Neutrophil (primary cell): ENCODE results near the gene CPM.

Experiments
- H3K27ac ChIP-seq: fragments of 200-600 bp; sonication (generic); 2 replicates; pipeline ENCODE4 v1.5.1; 2016; ENCODE audit warnings: mild to moderate bottlenecking, moderate library complexity
- H3K27me3 ChIP-seq: fragments of 200-600 bp; sonication (generic); 2 replicates; pipeline ENCODE4 v1.6.0; 2016; ENCODE audit warnings: mild to moderate bottlenecking
- H3K36me3 ChIP-seq: fragments of 200-600 bp; sonication (generic); 2 replicates; pipeline ENCODE4 v1.5.1; 2017
- H3K4me1 ChIP-seq, 2 experiments: fragments of 200-600 bp in 1 of 2; sonication (generic) in 1 of 2; 1 replicate in 1 of 2; 2 replicates in 1 of 2; pipeline versions ENCODE4 v1.5.1 to v1.6.1; 2013 to 2016; ENCODE audit warnings: low read depth in 1 of 2, low read length in 1 of 2, mild to moderate bottlenecking in 1 of 2, moderate library complexity in 1 of 2; ENCODE audit not compliant: control insufficient read depth in 1 of 2, insufficient read depth in 1 of 2
- H3K4me3 ChIP-seq, 2 experiments: fragments of 200-600 bp in 1 of 2; sonication (generic) in 1 of 2; 1 replicate in 1 of 2; 2 replicates in 1 of 2; pipeline ENCODE4 v1.5.1; 2013 to 2016; ENCODE audit warnings: low read depth in 1 of 2, low read length in 1 of 2, mild to moderate bottlenecking in 1 of 2, moderate library complexity in 1 of 2
- H3K9me3 ChIP-seq: fragments of 200-600 bp; sonication (generic); 2 replicates; pipeline ENCODE4 v1.5.1; 2016
- CTCF ChIP-seq: fragments of 200-600 bp; sonication (generic); IDR thresholded peaks from 2 replicates; pipeline ENCODE4 v1.5.1; 2016; ENCODE audit warnings: antibody characterized with exemption

CPM gene

DNA sequence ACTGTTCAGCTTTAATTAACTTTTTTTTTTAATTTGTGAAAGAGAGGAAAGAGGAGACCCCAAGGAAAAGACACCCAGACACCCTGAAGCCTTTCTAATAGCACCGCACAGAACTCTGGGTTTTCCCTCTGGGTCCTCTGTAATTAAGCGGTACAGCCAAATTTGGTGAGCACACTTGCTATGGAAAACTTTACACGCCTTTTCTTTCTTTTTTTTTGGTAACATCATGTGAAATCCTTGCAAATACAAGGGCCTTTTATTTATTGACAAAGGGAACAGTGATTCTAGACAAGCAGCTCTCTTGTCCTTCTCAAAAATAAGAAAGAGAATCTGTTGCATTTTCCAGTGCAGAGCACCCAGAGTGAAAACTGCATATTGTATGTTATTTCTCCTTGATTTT lies 44.4 kb upstream of the CPM start:
- Histone ChIP-seq H3K27ac (no peak overlapping the region), H3K27me3 (no peaks in the 10 kb centered on the region), H3K4me3 (no peak overlapping the region), H3K9me3 (peaks cover under 1% of the 10 kb centered on the region), H3K36me3 (no peaks in the 10 kb centered on the region), H3K4me1 (peaks cover 11 to 23% of the 10 kb centered on the region in 2 experiments)
- no peak for TF ChIP-seq CTCF

DNA sequence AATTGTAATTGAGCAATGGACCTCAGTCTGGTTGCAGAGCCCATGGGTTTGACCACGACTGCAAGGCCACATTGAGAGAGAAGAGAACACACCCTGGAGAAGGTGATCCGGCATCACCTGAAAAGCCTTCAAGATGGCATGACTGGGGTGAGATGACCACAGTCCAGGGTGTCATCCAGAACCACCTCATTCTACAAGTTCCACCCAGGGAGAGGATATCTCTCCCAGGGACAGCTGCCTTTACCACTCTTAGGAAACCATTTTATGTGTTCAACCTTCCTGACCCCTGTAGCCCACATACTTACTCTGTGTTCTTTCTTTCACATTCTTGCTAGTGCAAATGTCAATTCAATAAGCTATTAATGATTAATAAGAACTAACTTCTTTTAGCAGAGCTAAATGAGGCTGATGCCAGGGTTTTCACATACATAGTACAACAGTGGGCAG lies 43.4 kb upstream of the CPM start:
- no peak for TF ChIP-seq CTCF
- H3K27me3 ChIP-seq = no peaks in the 10 kb centered on the region
- no peak overlapping the region for H3K4me3 ChIP-seq
- no peak overlapping the region for H3K27ac ChIP-seq
- no peaks in the 10 kb centered on the region for H3K36me3 ChIP-seq
- H3K4me1 ChIP-seq = peaks cover 11 to 23% of the 10 kb centered on the region in 2 experiments
- no peaks in the 10 kb centered on the region for H3K9me3 ChIP-seq

GRCh38 chr12:68975811-68976210 lies 42.8 kb upstream of the CPM start:
- H3K36me3 ChIP-seq = no peaks in the 10 kb centered on the region
- no peaks in the 10 kb centered on the region for H3K27me3 ChIP-seq
- peaks cover 13 to 29% of the 10 kb centered on the region in 2 experiments for H3K4me1 ChIP-seq
- H3K4me3 ChIP-seq = no peak overlapping the region
- H3K27ac ChIP-seq = no peak overlapping the region
- no peak for TF ChIP-seq CTCF
- no peaks in the 10 kb centered on the region for H3K9me3 ChIP-seq

- Histone ChIP-seq H3K4me1 (peaks cover 12 to 17% of the 10 kb centered on the region in 2 experiments), H3K27ac (no peak overlapping the region), H3K9me3 (no peaks in the 10 kb centered on the region), H3K36me3 (no peaks in the 10 kb centered on the region), H3K4me3 (no peak overlapping the region), H3K27me3 (no peaks in the 10 kb centered on the region)
- no peak for TF ChIP-seq CTCF
Measured at GRCh38 chr12:68972595-68972994, 39.6 kb upstream of the CPM start.

DNA sequence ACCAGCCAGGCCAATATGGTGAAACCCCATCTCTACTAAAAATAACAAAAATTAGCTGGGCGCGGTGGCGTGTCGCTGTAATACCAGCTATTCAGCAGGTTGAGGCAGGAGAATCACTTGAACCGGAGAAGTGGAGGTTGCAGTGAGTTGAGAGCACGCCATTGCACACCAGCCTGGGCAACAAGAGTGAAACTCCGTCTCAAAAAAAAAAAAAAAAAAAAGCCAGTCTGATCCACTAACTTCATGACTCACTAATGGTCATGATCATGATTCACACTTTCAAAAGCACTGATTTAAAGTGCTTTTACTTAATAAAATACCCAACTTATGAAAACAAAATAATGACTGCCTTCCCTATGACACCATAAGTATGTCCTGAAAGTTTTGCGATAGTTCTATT lies 38.4 kb upstream of the CPM start:
- TF ChIP-seq CTCF = no peak
- no peak overlapping the region for H3K27ac ChIP-seq
- H3K4me3 ChIP-seq = no peak overlapping the region
- H3K27me3 ChIP-seq = no peaks in the 10 kb centered on the region
- peaks cover 12 to 17% of the 10 kb centered on the region in 2 experiments for H3K4me1 ChIP-seq
- H3K9me3 ChIP-seq = no peaks in the 10 kb centered on the region
- H3K36me3 ChIP-seq = no peaks in the 10 kb centered on the region

GRCh38 chr12:68970951-68971350 lies 38.0 kb upstream of the CPM start:
- no peak overlapping the region for H3K4me3 ChIP-seq
- no peak overlapping the region for H3K27ac ChIP-seq
- H3K9me3 ChIP-seq = no peaks in the 10 kb centered on the region
- H3K27me3 ChIP-seq = no peaks in the 10 kb centered on the region
- H3K36me3 ChIP-seq = no peaks in the 10 kb centered on the region
- peaks cover 12 to 17% of the 10 kb centered on the region in 2 experiments for H3K4me1 ChIP-seq
- no peak for TF ChIP-seq CTCF
